NT2/D1 (cell line): ENCODE results near the gene GYPA.
"Not testable (repeated sequence)": the region's sequence is repeated elsewhere in the genome, so short reads cannot be mapped to it uniquely, and the experiment has no call there.

Experiments used
- DNase-seq: peaks from one replicate; pipeline ENCODE4 v3.0.0-alpha.2; 2011; ENCODE audit warnings: low read depth, low spot score
- H3K27me3 ChIP-seq: 2 replicates; pipeline ENCODE4 v1.6.0; 2011; ENCODE audit warnings: mild to moderate bottlenecking; ENCODE audit not compliant: insufficient read length, insufficient read depth
- H3K36me3 ChIP-seq: 2 replicates; pipeline ENCODE4 v1.6.1; 2011; ENCODE audit warnings: mild to moderate bottlenecking, low read length, mixed read lengths; ENCODE audit not compliant: insufficient read depth, insufficient read length
- H3K4me1 ChIP-seq: 2 replicates; pipeline ENCODE4 v1.5.1; 2011; ENCODE audit not compliant: insufficient read depth, insufficient read length
- H3K4me3 ChIP-seq: 2 replicates; pipeline ENCODE4 v1.5.1; 2011; ENCODE audit warnings: low read depth; ENCODE audit not compliant: insufficient read length
- H3K9ac ChIP-seq: 2 replicates; pipeline ENCODE4 v1.6.0; 2011; ENCODE audit warnings: low read depth; ENCODE audit not compliant: insufficient read length
- H3K9me3 ChIP-seq: 2 replicates; pipeline ENCODE4 v1.5.1; 2011; ENCODE audit warnings: mild to moderate bottlenecking, low read length; ENCODE audit not compliant: insufficient read depth
- SUZ12 ChIP-seq: IDR thresholded peaks from 2 replicates; pipeline ENCODE4 v1.6.1; 2011; ENCODE audit not compliant: insufficient read length, insufficient read depth; ENCODE audit errors: extremely low read depth
- YY1 ChIP-seq: IDR thresholded peaks from 2 replicates; pipeline ENCODE4 v1.6.1; 2011; ENCODE audit not compliant: insufficient read length, insufficient read depth
- ZNF274 ChIP-seq: IDR thresholded peaks from 2 replicates; pipeline ENCODE4 v1.6.1; 2011; ENCODE audit warnings: mild to moderate bottlenecking, low read depth, low read length

The GYPA gene

GRCh38 chr4:144115519-144115918, 25.0 kb downstream of the GYPA start:
- DNase-seq, result no peak
- no peaks in the 10 kb centered on the region for H3K36me3 ChIP-seq
- no peak overlapping the region for H3K9ac ChIP-seq
- H3K27me3 ChIP-seq, result no peaks in the 10 kb centered on the region
- TF ChIP-seq ZNF274 (no peak), YY1 (no peak), SUZ12 (no peak)
- no peaks in the 10 kb centered on the region for H3K4me1 ChIP-seq
- no peaks in the 10 kb centered on the region for H3K9me3 ChIP-seq
- no peak overlapping the region for H3K4me3 ChIP-seq

DNA sequence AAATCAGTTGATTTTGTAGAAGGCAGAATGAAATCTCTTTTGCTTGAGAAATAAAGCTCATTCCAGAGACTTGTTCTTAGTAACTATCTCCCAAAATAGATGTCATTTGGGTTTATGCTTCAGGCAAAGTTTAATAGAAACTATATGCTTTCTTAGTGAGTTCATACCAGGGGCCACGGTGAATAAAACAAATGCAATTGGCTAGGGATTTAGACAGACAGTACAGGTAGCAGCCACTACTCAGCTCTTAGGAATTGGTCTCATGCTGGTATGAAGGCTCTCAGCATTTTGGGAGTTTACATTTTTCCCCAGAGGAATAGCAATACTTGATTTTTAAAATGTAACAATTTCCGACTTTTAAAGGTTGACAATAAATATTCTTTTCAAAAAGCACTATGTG, 27.0 kb downstream of the GYPA start:
- no peak for TF ChIP-seq SUZ12
- no peak for TF ChIP-seq YY1
- TF ChIP-seq ZNF274, result no peak
- DNase-seq, result no peak
- no peaks in the 10 kb centered on the region for H3K9me3 ChIP-seq
- H3K36me3 ChIP-seq, result no peaks in the 10 kb centered on the region
- H3K4me3 ChIP-seq, result no peak overlapping the region
- H3K4me1 ChIP-seq, result no peaks in the 10 kb centered on the region
- H3K9ac ChIP-seq, result no peak overlapping the region
- no peaks in the 10 kb centered on the region for H3K27me3 ChIP-seq

GRCh38 chr4:144104509-144105130, 35.9 kb downstream of the GYPA start:
- Histone ChIP-seq H3K4me1 (no peaks in the 10 kb centered on the region), H3K27me3 (no peaks in the 10 kb centered on the region)
- no peak for TF ChIP-seq SUZ12
- no peak for TF ChIP-seq ZNF274
- TF ChIP-seq YY1, result no peak

GRCh38 chr4:144097776-144098175, 42.7 kb downstream of the GYPA start:
- H3K4me3 ChIP-seq, H3K27me3 ChIP-seq, H3K4me1 ChIP-seq, DNase-seq, H3K36me3 ChIP-seq, H3K9me3 ChIP-seq, H3K9ac ChIP-seq: not testable (repeated sequence)

More at GRCh38 chr4:144104509-144105130, 35.9 kb downstream of the GYPA start:
- H3K4me3 ChIP-seq, result no peak overlapping the region
- no peak overlapping the region for H3K9ac ChIP-seq
- no peaks in the 10 kb centered on the region for H3K9me3 ChIP-seq
- DNase-seq, result no peak
- H3K36me3 ChIP-seq, result no peaks in the 10 kb centered on the region

DNA sequence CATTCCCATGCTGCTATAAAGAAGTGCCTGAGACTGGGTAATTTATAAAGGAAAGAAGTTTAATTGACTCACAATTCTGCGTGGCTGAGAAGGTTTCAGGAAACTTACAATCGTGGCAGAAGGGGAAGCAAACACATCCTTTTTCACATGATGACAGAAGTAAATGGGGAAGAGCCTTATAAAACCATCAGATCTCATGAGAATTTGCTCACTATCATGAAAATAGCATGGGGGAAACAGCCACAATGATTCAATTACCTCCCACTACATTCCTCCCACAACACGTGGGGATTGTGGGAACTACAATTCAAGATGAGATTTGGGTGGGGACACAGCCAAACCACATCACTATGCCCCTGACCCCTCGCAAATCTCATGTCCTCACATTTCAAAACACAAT, 46.5 kb downstream of the GYPA start:
- not testable (repeated sequence) for DNase-seq, H3K9ac ChIP-seq, H3K27me3 ChIP-seq, H3K36me3 ChIP-seq, H3K9me3 ChIP-seq, H3K4me1 ChIP-seq, H3K4me3 ChIP-seq

DNA sequence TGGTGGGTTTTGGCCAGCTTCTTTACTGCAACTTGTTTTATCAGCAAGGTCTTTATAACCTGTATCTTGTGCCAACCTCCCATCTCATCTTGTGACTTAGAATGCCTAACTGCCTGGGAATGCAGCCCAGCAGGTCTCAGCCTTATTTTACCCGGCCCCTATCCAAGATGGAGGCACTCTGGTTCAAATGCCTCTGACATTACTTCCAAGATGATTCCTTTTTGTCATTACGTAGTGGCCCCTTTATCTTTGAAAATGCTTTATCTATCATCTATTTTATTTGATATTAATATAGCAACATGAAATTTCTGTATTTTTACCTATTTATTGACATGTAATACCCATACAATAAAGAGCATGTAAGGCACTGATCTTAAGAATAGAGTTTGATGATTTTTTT, 49.3 kb downstream of the GYPA start:
- H3K27me3 ChIP-seq, H3K36me3 ChIP-seq, H3K4me1 ChIP-seq, H3K9ac ChIP-seq, H3K4me3 ChIP-seq, H3K9me3 ChIP-seq, DNase-seq: not testable (repeated sequence)

DNA sequence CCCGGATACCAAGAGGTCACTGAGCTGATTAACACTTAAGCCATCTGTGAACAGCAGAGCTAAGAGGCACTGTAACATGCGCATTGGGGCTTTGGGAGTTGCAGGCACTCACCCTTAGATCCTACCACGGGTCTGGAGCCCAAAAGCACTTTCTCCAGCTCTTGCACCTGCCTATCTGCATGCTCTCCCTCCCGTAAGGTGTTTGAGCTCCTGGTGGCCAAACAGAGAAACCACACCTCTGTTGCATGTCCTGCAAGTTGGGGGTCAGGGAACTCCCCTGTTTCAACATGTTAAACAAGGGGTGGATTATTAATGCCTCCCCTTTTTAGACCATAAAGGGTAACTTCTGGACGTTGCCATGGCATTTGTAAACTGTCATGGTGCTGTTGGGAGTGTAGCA, 49.8 kb downstream of the GYPA start:
- H3K9me3 ChIP-seq, result no peaks in the 10 kb centered on the region
- TF ChIP-seq ZNF274 (no peak), SUZ12 (no peak), YY1 (no peak)
- H3K9ac ChIP-seq, result no peak overlapping the region
- no peak overlapping the region for H3K4me3 ChIP-seq
- no peaks in the 10 kb centered on the region for H3K27me3 ChIP-seq
- H3K36me3 ChIP-seq, result no peaks in the 10 kb centered on the region
- no peak for DNase-seq
- no peaks in the 10 kb centered on the region for H3K4me1 ChIP-seq

GRCh38 chr4:144082053-144082452, 58.5 kb downstream of the GYPA start:
- H3K27me3 ChIP-seq, H3K4me1 ChIP-seq: not testable (repeated sequence)

GRCh38 chr4:144080135-144080534, 60.4 kb downstream of the GYPA start:
- H3K36me3 ChIP-seq, DNase-seq, H3K9ac ChIP-seq, H3K9me3 ChIP-seq, H3K27me3 ChIP-seq, H3K4me3 ChIP-seq, H3K4me1 ChIP-seq: not testable (repeated sequence)

More at GRCh38 chr4:144082053-144082452, 58.5 kb downstream of the GYPA start:
- H3K9me3 ChIP-seq, H3K4me3 ChIP-seq, DNase-seq, H3K9ac ChIP-seq, H3K36me3 ChIP-seq: not testable (repeated sequence)

DNA sequence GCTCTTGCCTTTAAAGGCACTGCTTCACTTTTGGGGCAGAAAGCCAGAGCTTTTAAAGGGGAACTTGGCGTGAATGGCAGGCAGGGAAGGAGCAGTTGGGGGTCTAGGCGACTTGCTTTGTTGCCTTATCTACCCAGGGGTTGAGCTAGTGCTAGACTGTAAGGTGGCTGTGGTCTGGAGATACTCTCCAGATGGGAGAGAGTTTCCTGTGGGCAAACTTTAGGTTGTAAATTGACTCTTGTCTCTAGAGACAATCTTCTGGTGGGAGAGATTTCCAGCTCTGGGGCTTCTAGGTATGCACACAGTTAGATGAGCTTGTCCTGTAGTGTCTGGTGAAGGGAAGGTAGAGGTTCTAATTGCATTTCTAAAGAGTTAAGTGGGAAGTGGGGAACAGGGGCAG, 61.8 kb downstream of the GYPA start:
- H3K36me3 ChIP-seq, DNase-seq, H3K9me3 ChIP-seq, H3K9ac ChIP-seq, H3K4me1 ChIP-seq, H3K27me3 ChIP-seq, H3K4me3 ChIP-seq: not testable (repeated sequence)

GRCh38 chr4:144061556-144061955, 79.0 kb downstream of the GYPA start:
- not testable (repeated sequence) for H3K4me1 ChIP-seq, DNase-seq, H3K9ac ChIP-seq, H3K9me3 ChIP-seq, H3K36me3 ChIP-seq, H3K4me3 ChIP-seq, H3K27me3 ChIP-seq
